Left renal pelvis (tissue), 4 donors: Measurements from ENCODE around the gene MBP. TPM values are rescaled to one million over a fixed set of nuclear protein-coding genes. Genes with fewer than 3 reads are reported as not detected.

Experiments used
- DNase-seq, 4 donors: peaks; one replicate each; pipeline ENCODE4 v3.0.0-alpha.2; 2013; ENCODE audit warnings: low read depth in 4 of 4, low spot score in 3 of 4
- polyA plus RNA-seq, 4 donors: library from polyadenylated mRNA; unstranded; fragments of 120-200 nt; gene quantifications; one replicate each; pipeline ENCODE4 v1.2.1, GENCODE V29; 2013; ENCODE audit not compliant: insufficient read length in 4 of 4

MBP gene
- polyA plus RNA-seq, 4 donors, result 13.3 to 23.1 (median 20.1) TPM

DNA sequence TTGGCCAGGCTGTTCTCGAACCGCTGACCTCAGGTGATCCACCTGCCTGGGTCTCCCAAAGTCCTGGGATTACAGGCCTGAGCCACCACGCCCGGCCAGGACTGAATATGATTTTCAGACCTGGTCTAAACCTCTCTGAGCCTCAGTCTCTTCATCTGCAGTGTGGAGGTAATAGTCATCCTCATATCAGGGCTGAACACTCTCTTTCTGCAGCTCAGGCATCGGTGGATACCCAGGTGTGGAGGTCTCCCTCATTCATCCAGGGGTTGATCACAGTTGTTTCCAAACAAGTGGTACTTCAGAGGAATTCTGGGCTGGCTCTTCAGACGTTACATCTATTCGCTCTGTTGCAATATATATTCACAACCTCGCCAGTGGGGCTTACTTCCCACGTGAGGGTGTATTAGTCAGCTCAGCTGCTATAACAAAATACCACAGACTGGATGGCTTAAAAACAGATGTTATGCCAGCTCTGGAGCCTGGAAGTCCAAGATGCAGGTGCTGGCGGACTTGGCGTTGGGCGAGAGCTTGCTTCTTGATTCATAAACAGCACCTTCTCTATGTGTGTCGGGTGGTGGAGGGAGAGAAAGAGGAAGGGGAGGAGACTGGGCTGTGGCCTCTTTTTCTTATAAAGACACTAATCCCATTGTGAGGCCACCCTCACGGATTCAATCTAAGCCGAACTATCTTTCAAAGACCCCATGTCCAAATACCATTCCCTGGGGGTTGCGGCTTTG lies 2.9 kb upstream of the MBP start:
- DNase-seq, result no peak

DNA sequence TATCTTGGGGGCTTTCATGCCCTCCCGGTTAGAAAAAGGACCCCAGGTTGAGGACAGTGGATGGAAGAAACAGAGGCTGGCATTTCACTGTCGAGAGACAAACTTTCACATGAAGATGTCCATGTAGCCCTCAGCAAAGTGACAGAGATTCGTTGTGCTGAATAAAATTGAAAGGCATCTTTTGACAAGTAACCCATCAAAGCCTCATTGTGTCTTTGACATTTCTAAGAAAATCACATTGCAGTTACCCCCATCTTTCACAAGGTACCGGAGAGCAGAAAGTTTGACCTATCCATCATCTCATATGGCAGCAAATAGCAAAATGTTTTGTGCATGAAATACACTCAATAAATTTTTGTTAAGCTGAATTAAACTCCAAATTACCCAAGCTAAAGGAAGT lies 2.0 kb upstream of the MBP start:
- DNase-seq, result no peak

DNA sequence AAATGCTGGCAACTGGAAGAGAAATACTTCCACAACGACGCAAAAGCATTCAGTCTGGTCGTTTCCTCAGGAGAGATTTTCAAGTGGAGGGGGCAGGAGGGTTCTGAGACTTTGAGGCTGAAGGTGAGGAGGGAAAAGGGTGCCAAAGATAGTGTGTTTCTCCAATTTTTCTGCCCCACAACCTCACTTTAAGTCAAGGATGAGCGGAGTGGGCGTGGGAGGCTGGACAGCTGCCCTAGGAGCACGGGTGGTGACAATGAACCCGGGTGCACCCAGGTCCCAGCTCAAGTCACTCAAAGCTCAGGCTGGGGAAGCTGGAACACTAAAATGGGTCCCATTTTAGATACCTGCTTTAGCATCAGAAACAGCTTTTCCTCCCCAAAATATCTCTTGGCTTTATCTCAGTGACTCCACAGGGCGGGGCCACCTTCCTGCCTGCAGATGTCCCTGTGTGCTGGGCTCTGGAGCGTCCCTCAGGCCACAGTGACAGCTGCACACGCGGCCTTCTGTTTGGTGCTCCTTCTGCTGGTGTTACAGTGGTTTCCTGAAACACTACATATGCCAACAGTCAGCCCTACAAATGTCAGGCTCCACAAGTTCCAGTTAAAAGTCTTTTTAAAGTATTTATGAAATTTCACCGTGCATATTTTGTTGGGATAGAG lies 1.4 kb upstream of the MBP start:
- DNase-seq, result no peak

DNA sequence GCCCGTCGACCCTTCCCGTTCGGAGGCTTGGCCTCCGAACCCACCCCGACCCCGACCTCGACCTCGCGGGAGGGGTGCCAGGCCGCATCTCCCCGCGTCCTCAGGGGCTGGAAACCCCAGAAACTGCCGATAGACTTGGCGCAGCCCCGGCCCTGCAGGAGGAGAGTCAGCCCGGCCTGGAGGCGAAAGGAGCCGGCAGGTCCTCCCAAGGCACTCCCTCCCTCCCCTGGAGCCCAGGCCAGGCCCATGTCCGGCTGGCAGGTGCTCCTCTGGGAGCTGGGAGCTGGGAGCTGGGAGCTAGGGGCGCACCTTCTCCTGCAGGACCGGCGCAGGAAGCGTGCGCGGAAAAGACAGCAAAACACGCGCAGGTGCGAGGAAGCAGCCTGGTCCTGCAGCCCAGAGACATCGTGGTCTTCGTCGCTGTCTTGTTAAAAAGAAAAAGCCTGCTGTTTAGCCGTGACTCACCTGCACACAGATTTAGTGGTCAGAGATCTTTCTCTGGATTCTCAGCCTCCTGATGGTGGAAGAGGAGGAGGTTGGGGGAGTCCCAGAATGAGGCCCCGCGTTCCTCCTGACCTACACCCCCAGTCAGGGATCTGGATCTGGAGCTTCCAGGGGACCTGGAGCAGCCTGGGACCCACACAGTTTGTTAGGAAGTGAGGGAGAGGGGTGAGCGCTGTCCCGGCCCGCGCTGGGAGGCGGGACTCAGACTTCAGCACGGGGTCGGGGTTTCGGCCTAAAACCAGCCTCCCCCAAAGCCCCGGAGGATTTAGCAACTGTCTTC lies 660 bp upstream of the MBP start:
- DNase-seq, result no peak

DNA sequence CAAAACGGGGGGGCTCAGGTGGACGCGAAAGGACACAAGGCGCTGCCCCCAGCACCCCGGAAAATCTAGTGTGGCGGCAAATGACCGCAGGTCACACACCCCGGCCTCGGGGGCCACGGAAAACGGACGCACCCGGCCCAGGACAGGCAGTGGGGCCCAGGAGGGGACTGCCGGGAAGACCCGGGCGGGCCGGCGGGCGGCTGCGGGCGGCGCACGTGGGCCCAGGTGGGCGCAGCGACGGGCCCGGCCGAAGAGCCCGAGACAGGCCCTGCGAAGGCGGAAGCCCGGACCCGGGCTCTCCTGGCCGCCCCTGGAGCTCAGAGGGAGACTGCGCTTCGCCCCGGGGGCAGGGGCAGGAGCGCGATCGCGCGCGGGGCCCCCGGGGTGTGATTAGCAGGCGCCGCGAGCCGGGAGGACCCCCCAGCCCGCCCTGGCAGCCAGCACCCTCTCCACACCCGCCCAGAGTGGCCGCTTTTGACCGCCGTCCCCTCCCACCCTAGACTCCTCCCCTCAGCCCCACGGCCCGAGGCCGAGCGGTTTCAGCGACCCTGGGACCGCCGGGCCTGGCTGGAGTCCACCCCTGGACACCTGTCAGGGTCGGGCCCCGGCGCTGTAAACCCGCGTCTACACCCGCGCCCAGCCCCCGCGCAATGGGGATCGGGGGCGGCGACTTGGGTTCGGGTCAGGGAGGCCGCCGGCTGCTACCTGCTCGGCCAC lies 773 bp downstream of the MBP start:
- no peak for DNase-seq

DNA sequence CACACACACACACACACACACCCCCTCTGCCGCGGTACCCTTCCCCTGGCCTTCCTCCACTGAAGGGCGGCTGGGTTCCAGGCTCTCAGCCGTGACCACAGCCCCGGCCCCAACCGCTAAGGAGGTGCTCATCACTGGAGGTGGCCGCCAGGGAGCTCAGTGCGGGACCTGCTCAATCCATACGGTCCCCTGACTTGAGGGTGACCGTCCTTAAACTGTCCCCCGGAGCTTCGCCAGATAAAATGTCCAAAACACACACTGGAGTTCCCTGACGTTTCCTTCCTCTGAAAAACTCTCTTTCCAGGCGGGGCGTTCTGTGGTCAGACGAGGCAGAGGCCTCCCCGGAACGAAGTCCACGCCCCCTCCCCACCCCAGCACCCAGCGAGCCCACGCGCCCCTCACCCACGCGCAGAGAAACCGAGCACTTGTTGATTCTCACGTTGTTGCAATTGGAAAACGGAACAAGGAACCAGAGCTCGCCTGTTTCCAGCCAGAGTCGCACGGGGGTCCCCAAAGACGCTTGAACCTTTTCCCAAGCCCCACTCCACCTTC lies 1.4 kb downstream of the MBP start:
- DNase-seq, result no peak

DNA sequence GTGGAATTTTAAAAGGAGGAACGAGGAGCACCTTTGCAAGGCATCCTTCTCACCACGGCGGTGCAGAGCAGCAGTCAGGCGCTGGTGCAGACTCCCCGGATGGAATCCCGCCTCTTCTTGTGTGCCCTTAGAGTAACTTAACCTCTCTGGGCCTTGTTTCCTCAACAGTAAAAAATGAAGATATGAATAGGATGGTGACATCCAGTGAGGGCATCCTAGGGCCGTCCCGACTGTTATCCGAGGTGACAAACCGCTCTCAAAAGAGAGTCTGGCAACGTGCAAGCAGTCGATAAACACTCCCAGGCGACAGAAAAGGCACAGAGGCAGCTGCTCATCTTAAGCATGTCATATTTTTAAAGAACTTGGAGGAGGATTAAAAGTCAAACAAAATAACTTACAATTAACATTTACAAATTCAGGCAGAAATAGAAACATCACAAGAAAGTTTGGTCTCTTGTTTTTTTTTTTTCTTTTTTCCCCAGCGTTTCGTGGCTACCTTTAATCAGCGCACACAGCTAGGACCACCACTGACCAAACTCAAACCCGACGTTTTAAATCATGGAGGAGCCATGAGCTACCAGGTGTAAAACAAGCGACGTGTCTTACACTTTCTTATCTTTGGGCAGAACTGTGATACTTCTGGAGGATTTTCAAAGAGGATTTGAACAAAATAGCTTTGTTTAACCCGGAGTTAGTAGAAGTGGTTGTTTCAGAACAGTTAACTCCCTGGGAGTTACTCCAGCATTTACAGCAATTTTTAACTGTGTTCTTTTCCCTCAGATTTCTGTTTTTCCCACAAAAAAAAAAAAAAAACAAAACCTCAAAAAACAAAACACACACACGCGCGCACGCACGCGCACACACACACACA lies 2.1 kb downstream of the MBP start:
- DNase-seq, result no peak

DNA sequence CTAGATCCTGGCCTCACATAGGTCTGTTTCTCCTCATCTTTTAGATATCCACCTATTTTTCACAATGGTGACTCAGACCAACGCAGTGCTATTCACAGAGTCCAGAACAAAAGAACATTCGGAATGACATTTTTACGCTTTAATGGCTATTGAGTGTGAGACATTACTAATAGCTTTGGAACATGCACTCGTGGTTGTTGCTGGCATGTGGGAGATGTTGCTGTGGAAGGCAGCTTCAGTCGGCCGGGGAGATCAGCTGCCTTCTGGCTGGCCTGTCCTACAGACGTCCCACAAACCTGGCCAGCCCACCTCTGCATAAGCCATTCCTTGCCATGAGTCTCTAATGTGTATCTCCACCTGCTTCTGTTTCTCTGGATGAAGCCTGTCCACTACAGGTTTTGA lies 3.4 kb downstream of the MBP start:
- no peak for DNase-seq

DNA sequence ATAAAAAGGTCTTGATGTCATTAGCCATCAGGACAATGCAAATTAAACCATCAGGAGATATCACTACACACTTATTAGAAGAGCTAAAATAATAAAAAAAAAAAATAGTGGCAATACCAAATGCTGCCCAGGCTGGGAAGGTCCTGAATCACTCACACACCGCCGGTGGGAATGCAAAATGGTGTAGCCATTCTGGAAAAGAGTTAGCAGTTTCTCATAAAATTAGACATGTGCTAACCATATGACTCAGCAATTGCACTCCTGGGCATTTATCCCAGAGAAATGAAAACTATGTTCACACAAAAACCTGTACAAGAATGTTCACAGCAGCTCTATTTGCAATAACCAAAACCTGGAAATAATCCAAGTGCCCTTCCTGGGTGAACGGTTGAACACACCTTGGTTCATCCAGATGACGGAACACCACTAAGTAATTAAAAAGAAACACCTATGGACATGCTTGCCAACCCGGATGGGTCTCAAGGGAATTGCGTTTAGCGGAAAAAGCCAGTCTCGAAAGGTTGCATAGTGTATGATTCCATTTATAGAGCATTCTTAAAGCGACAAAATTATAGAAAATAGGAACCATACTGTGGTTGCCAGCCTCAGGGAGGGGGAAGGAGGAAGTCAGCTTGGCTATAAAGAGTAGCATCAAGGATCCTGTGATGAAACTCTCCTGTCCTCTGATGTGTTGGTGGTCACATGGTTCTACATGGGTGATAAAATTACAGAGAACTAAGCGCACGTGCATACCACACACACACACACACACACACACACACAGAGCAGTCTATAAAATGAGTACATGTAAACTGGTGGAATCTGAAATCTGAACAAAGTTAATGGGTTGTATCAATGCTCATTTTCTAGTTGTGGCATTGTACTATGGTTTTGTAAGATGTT lies 4.6 kb downstream of the MBP start:
- DNase-seq, result no peak

DNA sequence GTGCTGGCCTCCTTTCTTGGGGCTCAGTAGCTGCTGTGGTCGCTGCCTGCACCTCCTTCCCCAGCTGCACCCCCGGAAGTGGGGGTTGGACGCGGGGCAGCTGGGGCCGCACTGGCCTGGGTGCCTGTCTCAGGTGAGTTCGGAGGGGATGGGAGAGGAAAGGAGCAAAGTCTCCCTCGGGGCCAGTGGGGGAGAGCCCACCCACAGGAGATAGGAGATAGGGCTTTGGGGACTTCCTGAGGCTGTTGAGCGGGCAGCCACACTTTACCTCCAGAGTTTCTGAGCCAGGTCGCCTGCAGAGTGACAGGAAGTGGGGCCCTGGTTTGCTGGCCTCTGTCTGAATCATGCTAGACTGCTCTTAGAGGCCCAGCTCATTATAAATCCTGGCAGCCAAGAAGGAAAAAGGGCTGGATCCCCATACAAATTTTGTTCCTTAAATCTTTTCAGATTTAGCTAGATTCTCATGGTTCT lies 8.1 kb downstream of the MBP start:
- DNase-seq, result no peak

DNA sequence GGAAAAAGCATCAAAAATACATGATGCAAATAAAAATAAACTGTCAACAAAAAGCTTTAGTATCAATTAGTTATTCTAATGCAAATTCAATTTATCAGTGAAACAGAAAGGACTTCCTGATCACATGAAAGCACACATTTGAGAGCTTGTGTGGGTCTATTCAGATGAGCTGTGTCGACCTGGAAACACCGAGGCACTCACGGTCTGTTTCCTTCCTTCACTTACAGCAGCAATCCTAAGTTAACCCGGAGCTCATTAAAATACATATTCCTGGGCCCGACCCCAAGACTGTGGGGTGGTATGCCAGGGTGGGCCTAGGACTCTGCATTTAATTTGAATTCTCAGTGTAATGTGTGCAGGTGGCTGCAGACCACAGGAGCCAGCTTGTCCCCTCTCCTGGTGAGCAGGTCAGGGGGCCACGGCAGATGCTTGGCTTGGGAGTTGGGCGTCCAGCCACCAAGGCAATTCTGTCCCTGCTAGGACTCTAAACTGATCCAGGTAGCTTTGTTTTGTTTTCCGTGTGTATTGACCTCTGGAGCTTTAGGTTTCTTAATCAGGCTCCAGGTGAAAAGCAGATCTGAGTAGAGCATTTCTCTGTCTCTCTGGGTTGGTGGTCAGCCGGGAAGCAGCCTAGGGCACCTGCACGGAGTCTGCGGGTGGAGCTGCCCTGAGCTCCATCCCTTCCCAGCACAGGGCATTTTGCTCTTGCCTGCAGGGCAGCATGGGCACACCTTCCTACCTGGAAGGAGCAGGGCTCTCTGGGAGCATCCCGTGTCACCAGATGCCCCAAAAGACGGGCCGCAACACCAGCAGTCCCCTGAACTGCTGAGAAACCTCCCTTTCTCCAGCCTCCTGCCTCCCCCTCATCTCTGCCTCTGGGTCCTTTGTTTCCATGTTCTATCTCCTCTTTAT lies 9.0 kb downstream of the MBP start:
- DNase-seq, result no peak

DNA sequence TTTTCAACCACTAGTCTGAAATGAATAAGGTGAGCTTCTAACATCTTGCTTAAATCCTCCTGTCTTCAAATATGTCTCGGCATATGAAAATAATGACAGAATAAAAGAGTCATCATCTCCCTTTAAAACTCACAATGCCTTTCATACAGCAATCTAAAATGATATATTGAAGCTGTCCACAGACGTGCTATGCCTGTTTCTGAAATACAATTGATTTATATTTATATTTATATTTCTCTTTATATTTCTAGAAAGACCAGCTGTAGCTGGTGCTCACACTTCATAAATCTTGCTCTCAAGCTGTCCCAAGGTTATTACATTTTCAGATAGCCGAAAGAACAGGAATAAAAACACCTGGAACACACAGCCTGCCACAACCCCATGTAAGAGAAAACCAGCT lies 11.1 kb downstream of the MBP start:
- DNase-seq, result no peak

DNA sequence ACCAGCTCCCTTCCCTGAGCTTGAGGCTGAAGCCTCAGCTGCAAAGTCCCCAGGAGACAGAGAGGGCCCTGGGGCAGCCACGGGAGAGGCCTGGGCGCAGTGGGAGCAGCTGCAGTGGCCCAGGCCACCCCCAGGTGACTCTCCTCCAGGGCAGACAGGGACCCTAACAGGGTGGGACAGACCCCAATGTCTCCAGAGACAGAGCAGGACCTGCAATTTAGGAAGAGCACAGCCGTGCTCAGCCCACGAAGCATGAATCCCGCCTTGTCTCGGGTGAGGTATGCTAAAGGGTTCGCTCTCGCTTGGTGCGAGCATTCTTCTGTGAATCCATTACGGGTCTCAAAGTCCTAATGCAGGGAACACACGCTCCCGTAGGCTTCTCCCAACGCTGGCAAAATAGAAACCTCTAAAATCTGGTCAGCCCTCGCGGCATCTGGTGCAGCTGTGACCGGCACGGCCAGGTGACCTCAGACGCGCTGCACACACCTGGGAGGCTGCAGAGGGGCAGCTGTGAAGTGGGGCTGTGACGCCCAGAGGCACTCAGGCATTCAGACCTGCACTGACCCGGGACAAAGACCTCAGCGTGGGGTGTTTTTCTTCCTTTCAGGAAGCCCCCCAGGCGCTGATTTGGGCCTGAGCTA lies 12.6 kb downstream of the MBP start:
- no peak for DNase-seq

DNA sequence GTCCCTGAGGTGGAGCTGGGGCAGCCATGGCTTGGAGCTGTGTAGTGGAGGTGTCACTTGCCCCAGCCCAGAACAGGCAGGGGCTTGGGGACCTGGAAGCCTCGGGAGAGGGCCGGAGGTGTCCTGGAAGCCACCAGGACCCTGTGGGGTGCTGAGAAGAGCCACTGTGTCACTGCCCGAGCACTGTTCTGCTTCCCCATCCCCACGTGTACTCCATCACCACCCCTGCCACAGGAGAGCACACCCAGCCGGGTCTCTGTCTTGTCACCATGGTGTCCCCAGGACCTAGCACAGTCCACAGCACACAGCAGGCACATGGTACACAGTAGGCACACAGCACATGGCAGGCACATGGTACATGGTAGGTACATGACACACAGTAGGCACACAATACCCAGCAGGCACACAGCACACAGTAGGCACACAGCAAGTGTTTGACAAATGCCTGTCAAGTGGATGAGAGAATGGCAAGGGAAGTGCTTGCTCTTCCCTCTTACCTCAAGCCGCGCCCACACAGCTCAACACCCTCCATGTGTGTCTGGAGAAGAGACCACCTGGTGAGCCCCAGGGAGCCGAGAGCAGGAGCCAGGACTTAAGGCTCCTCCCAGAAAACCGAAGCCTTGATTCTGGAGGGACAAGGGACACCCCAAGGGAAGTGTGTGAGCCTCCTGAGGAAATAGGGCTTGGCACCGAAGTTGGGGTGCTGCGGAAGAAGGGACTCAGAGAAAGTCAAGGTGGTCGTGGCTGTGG lies 13.3 kb downstream of the MBP start:
- no peak for DNase-seq

DNA sequence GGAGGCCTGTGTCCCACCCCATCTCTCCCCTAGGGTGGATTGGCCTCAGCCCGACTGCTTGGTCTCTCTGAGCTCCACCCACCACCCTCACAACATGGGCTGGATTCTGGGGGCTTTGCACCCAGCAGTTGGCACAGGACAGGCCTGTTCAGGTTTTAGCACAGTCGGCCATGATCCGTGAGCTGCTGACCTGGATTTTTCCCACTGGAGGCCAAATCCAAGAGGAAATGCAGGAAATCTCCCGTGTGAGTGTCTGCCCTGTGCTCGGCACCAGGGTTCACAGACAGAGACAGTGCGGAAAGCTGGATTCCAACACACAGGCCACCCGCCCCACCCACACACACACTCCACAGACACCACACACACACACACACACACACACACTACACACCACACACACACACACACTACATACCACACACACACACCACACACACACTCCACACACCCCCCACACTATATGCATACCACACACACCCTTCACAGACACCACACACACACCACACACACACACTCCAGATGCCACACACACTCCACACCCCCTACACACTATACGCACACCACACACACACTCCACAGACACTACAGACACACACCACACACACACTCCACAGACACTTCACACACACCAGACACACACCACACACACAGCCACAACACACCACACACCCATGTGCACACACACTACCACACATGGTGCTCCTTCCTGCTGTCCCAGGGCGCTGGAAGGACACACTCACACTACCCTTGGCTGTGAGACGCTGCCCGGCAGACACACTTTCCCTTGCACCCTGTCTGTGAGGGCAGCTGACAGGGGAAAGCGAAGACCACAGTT lies 14.1 kb downstream of the MBP start:
- no peak for DNase-seq
